GM06990 (cell line): ENCODE measurements around the gene ZNF174.

Source experiments
- DNase-seq: peaks from one replicate; pipeline ENCODE4 v3.0.0-alpha.2; 2011; ENCODE audit not compliant: insufficient read length; ENCODE audit errors: extremely low read depth
- H3K27me3 ChIP-seq: replicated peaks from 2 replicates; pipeline ENCODE4 v1.6.0; 2011; ENCODE audit warnings: low read length; ENCODE audit not compliant: control insufficient read depth, insufficient read depth
- H3K36me3 ChIP-seq: 2 replicates; pipeline ENCODE4 v1.5.1; 2011; ENCODE audit warnings: low read length; ENCODE audit not compliant: control insufficient read depth, insufficient read depth
- H3K4me3 ChIP-seq: replicated peaks from 2 replicates; pipeline ENCODE4 v1.5.1; 2011; ENCODE audit warnings: low read depth, mild to moderate bottlenecking, control low read depth, low read length
- TF ChIP-seq, protein P1 (sequence below): IDR thresholded peaks from 2 replicates; pipeline ENCODE4 v1.5.1; 2011; ENCODE audit warnings: low read length, control low read depth, mild to moderate bottlenecking, inconsistent platforms; ENCODE audit not compliant: insufficient read depth, poor library complexity, severe bottlenecking

Gene ZNF174

DNA sequence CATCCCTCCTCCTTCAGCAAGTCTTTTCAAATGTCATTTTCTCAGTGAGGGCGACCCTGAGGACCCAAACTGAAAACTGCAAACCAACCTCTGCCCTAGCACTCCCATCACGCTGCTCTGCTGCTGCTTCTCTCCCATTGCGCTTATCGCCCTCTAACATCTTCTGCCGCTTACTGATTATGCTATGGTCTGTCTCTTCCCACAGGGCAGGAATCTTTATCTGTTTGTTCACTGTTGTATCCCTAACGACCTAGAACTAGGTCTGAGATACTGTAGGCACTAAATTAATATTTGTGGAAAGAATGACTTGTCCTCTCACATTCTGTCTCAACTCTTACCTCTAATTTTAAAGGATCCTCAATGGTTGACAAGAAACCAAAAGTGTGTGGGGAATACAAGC is 12.7 kb upstream of the ZNF174 start:
- Histone ChIP-seq H3K27me3 (no peaks in the 10 kb centered on the region), H3K36me3 (peaks cover 28% of the 10 kb centered on the region)
- TF ChIP-seq, protein P1, sequence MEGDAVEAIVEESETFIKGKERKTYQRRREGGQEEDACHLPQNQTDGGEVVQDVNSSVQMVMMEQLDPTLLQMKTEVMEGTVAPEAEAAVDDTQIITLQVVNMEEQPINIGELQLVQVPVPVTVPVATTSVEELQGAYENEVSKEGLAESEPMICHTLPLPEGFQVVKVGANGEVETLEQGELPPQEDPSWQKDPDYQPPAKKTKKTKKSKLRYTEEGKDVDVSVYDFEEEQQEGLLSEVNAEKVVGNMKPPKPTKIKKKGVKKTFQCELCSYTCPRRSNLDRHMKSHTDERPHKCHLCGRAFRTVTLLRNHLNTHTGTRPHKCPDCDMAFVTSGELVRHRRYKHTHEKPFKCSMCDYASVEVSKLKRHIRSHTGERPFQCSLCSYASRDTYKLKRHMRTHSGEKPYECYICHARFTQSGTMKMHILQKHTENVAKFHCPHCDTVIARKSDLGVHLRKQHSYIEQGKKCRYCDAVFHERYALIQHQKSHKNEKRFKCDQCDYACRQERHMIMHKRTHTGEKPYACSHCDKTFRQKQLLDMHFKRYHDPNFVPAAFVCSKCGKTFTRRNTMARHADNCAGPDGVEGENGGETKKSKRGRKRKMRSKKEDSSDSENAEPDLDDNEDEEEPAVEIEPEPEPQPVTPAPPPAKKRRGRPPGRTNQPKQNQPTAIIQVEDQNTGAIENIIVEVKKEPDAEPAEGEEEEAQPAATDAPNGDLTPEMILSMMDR = no peak

DNA sequence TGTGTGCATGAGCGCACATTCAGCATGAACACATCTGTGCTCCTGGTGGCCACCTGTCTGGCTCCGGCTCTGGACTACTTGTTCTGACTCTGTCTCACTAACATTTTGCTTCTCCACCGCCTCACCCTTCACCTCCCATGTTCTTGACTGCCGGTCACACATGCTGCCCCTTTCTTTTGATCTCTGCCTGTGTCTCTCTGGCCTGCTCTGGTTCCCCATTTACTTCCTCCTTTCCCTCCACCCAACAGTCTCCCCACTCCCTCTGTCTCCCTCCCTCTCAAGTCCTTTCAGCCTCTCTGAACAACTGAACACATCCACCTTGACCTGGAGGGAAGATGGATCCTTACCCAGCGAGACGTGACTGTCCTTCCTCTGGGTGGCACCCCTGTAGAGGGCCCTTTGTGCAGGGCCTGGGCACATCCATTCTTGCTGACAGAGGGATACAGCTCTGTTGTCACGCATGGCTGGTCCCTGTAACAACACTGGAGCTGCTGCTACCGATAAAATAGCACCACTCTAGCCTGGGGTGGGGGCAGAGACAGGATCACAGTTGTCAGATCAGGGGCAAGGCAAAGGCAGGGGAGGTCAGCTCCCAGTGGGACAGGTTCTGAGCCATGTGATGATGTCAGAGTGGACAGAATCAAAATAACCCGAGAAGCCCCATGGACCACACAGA is 11.2 kb upstream of the ZNF174 start:
- DNase-seq = no peak
- TF ChIP-seq, protein P1 = no peak
- H3K27me3 ChIP-seq = no peaks in the 10 kb centered on the region
- no peak overlapping the region for H3K4me3 ChIP-seq
- peaks cover 20% of the 10 kb centered on the region for H3K36me3 ChIP-seq

More for the DNA sequence above, 12.7 kb upstream of the ZNF174 start:
- H3K4me3 ChIP-seq = no peak overlapping the region
- DNase-seq = no peak

DNA sequence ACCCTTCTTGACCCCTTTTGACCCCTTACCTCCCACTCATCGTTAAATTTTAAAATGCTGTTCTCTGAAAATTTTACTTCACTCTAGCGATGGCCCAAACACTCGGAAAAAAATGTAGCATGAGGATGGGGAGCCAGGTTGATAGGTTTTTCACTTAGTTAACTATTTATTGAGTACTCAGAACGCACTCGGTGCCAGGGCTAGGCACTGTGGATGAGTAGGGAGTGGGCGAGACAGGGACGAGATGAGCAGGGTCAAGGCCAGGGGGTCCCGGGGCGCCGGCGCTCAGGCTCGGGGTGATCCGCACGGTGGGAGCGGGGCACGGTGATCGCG is 603 bp upstream of the ZNF174 start:
- Histone ChIP-seq H3K27me3 (no peaks in the 10 kb centered on the region; the same call in 1 of the 2 replicates), H3K36me3 (peaks cover 18% of the 10 kb centered on the region), H3K4me3 (peak overlapping the region; percentile 72)
- no peak for DNase-seq
- TF ChIP-seq, protein P1 = no peak

DNA sequence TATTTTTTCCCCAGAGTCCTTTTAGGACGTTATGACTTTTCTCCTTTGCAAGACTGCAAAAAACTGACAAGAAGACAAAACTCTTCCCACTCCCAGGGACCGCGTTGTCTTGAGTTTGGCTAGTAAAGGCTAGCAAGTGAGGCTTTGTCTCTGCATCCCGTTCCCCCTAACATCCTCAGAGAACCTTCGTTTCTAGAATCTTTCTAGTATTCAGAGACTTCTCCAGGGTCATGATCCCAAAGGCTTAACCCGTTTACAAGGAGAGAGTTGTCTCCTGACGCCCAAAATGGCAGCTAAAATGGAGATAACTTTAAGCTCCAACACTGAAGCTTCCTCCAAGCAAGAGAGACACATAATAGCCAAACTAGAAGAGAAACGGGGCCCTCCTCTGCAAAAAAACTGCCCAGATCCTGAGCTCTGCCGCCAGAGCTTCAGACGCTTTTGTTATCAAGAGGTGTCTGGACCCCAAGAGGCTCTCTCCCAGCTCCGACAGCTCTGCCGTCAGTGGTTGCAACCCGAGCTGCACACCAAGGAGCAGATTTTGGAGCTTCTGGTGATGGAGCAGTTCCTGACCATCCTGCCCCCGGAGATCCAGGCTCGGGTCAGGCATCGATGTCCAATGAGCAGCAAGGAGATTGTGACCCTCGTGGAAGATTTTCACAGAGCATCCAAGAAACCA is 843 bp downstream of the ZNF174 start:
- no peaks in the 10 kb centered on the region; the same call in 1 of the 2 replicates for H3K27me3 ChIP-seq
- TF ChIP-seq, protein P1 = no peak
- H3K4me3 ChIP-seq = peak overlapping the region; percentile 72
- H3K36me3 ChIP-seq = peaks cover 14% of the 10 kb centered on the region
- DNase-seq = peak; percentile 15

DNA sequence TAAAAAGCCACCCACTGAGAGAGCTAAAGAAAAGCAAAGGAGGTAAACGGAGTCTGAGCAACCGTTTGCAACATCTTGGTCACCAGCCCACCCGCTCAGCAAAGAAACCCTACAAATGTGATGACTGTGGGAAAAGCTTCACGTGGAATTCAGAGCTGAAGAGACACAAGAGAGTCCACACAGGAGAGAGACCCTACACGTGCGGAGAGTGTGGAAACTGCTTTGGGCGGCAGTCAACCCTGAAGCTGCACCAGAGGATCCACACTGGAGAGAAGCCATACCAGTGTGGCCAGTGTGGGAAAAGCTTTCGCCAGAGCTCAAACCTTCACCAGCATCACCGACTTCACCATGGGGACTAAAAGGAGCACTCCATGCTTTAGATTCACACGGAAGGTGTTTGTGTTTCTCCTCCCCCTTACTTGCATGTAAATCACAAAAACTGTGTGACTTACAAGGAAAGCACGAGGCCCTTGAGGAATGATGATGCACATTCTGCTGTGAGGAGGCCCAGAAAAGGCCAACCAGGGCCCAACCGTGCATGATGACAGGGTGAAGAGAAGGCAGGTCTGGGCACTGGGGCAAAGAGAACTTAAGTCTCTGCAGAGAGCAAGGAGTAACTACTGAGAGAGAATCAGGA is 7.7 kb downstream of the ZNF174 start:
- Histone ChIP-seq H3K36me3 (peaks cover 8% of the 10 kb centered on the region), H3K4me3 (no peak overlapping the region), H3K27me3 (no peaks in the 10 kb centered on the region; the same call in 1 of the 2 replicates)
- TF ChIP-seq, protein P1 = no peak
- DNase-seq = no peak
